ENCODE results near the gene VAX1.

VAX1 gene

GRCh38 chr10:117131376-117132327 lies 6.4 kb downstream of the VAX1 start:
- TF ChIP-seq PPARA (CRISPR knock-in tag; IDR thresholded peaks at IDR 0.05; ENCODE audit: borderline replicate concordance) (no peak), ZFP30 (CRISPR knock-in tag; IDR thresholded peaks at IDR 0.05) (no peak), SNAI2 (CRISPR knock-in tag; IDR thresholded peaks at IDR 0.05) (no peak), ESRRG (CRISPR knock-in tag; IDR thresholded peaks at IDR 0.05) (no peak), ARNTL (CRISPR knock-in tag; IDR thresholded peaks at IDR 0.05; ENCODE audit: borderline replicate concordance, low read depth) (no peak), TCF4 (CRISPR knock-in tag; IDR thresholded peaks at IDR 0.05; ENCODE audit: borderline replicate concordance) (no peak), BACH2 (CRISPR knock-in tag; IDR thresholded peaks at IDR 0.05; ENCODE audit: borderline replicate concordance) (no peak), CREB5 (CRISPR knock-in tag; IDR thresholded peaks at IDR 0.05; ENCODE audit: low read depth) (no peak), ISL1 (CRISPR knock-in tag; IDR thresholded peaks at IDR 0.05) (no peak), ZFP3 (CRISPR knock-in tag; IDR thresholded peaks at IDR 0.05) (no peak), TSHZ2 (CRISPR knock-in tag; IDR thresholded peaks at IDR 0.05) (no peak), GLIS3 (CRISPR knock-in tag; IDR thresholded peaks at IDR 0.05) (no peak), ZNF565 (CRISPR knock-in tag; conservative IDR thresholded peaks at IDR 0.05; ENCODE audit: low read depth) (no peak), CSRNP3 (CRISPR knock-in tag; IDR thresholded peaks at IDR 0.05) (no peak), TOX (CRISPR knock-in tag; IDR thresholded peaks at IDR 0.05; ENCODE audit: borderline replicate concordance) (no peak), ZC3H10 (CRISPR knock-in tag; IDR thresholded peaks at IDR 0.05) (no peak), OSR1 (CRISPR knock-in tag; IDR thresholded peaks at IDR 0.05) (no peak), PATZ1 (CRISPR knock-in tag; IDR thresholded peaks at IDR 0.05; ENCODE audit: borderline replicate concordance) (no peak), CSDC2 (CRISPR knock-in tag; IDR thresholded peaks at IDR 0.05) (no peak), RARB (CRISPR knock-in tag; IDR thresholded peaks at IDR 0.05) (no peak)
- no peak for ATAC-seq

- TF ChIP-seq PATZ1 (CRISPR knock-in tag; IDR thresholded peaks at IDR 0.05; ENCODE audit: borderline replicate concordance): no peak
- no peak for TF ChIP-seq PPARA (CRISPR knock-in tag; IDR thresholded peaks at IDR 0.05; ENCODE audit: borderline replicate concordance)
- TF ChIP-seq ESRRG (CRISPR knock-in tag; IDR thresholded peaks at IDR 0.05): no peak
- TF ChIP-seq CSDC2 (CRISPR knock-in tag; IDR thresholded peaks at IDR 0.05): no peak
- TF ChIP-seq ZFP30 (CRISPR knock-in tag; IDR thresholded peaks at IDR 0.05): no peak
- no peak for TF ChIP-seq ZNF70 (CRISPR knock-in tag; IDR thresholded peaks at IDR 0.05)
- TF ChIP-seq POU6F1 (CRISPR knock-in tag; IDR thresholded peaks at IDR 0.05; ENCODE audit: borderline replicate concordance, low read depth): no peak
- TF ChIP-seq ISL1 (CRISPR knock-in tag; IDR thresholded peaks at IDR 0.05): no peak
- TF ChIP-seq RARB (CRISPR knock-in tag; IDR thresholded peaks at IDR 0.05): no peak
- no peak for TF ChIP-seq ZC3H10 (CRISPR knock-in tag; IDR thresholded peaks at IDR 0.05)
- no peak for TF ChIP-seq OSR1 (CRISPR knock-in tag; IDR thresholded peaks at IDR 0.05)
- no peak for TF ChIP-seq CREB5 (CRISPR knock-in tag; IDR thresholded peaks at IDR 0.05; ENCODE audit: low read depth)
- TF ChIP-seq TOX (CRISPR knock-in tag; IDR thresholded peaks at IDR 0.05; ENCODE audit: borderline replicate concordance): no peak
- no peak for TF ChIP-seq ZNF8 (CRISPR knock-in tag; IDR thresholded peaks at IDR 0.05)
- no peak for TF ChIP-seq CSRNP3 (CRISPR knock-in tag; IDR thresholded peaks at IDR 0.05)
- no peak for TF ChIP-seq SNAI2 (CRISPR knock-in tag; IDR thresholded peaks at IDR 0.05)
- ATAC-seq: no peak
Observed at GRCh38 chr10:117130862-117131375, 7.2 kb downstream of the VAX1 start.
